NOMO-1 treated with dmso at 0.1 percent for 144 hours (cell line): ENCODE results near the gene KLLN.
"Not testable (repeated sequence)": the region's sequence is repeated elsewhere in the genome, so short reads cannot be mapped to it uniquely, and the experiment has no call there.

Experiments used
- DNase-seq: peaks from one replicate; lab custom pipeline; 2025; ENCODE audit not compliant: unreplicated experiment; lab: John Stamatoyannopoulos, UW

The KLLN gene

GRCh38 chr10:87843714-87844113, 19.6 kb downstream of the KLLN start:
- no peak for DNase-seq

DNA sequence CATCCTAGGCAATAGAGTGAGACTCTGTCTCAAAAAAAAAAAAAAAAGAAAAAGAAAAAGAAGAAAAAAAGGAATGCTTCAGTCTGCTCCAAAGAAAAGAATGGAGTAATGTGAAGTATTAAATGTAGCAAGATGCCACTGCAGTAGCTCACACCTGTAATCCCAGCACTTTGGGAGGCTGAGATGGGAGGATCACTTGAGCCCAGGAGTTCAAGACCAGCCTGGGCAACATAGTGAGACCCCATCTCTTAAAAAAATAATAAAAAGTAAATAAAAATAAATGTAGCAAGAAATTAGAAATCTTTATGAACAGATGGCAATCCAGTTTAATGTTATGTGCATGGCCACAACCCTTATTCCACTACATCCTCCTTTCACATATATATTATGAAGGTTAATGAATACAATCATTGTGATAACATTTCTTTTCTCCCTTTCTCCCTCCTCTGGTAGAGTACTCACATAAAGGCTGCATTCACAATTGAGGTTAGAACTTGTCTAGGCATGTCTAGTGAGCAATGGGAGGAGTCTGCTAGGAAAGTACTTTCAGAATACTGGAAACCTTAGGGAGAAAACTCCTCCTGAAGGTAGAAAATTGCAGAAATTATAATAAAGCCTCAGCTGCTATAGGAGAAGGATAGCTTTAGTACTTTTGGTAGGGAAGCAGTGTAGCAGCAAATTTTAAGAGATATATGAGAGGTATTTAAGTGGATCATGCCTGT, 20.4 kb downstream of the KLLN start:
- DNase-seq: no peak

GRCh38 chr10:87842220-87842641, 21.1 kb downstream of the KLLN start:
- DNase-seq: no peak

GRCh38 chr10:87841186-87841585, 22.1 kb downstream of the KLLN start:
- DNase-seq: no peak

DNA sequence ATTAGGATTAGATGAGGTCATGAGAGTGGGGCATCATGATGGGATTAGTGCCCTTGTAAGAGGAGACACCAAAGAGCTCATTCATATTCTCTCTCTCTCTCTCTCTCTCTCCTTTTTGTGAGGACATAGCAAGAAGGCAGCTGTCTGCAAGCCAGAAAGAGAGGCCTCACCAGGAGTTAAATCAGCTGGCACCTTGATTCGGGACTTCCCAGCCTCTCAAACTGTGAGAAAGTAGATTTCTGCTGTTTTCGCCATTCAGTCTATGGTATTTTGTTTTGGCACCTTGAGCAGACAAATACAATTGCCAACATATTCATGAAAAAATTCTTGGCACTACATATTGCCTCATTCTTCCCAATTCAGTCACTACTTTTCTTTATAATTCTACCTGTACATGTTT, 24.7 kb downstream of the KLLN start:
- no peak for DNase-seq

DNA sequence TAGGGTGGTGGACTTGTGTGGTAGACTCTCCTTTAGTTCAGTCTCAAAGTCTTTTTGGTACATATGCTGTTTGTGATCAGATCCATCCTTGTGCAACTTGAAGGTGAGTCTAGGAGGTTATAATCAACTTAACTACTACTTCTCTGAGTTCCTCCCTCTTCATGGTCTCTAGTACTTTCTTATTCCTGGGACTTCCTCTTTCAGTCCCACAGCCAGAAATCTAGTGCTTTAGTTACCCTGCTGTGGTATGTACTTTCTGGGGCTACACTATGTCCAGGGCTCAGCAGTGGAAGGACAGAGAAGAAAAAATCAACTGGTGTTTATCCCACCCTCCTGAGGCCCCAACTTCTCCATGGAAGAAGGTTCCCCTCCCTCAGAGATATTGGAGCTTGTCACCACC, 25.9 kb downstream of the KLLN start:
- DNase-seq: peak; percentile 43

DNA sequence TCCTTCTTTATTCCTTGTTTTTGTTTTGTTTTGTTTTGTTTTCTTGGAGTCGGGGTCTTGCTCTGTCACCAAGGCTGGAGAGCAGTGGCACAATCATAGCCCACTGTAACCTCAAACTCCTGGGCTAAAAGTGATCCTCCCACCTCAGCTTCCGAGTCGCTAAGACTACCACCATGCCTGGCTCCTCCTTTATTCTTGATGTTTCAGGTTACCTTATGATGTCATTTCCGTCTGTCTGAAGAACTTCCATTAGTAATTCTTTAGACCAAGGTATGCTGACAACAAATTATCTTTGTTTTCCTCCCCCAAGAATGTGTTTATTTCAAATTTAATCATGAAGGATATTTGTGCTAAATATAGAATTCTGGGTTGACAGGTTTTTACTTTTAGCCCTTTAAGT, 27.2 kb downstream of the KLLN start:
- no peak for DNase-seq

DNA sequence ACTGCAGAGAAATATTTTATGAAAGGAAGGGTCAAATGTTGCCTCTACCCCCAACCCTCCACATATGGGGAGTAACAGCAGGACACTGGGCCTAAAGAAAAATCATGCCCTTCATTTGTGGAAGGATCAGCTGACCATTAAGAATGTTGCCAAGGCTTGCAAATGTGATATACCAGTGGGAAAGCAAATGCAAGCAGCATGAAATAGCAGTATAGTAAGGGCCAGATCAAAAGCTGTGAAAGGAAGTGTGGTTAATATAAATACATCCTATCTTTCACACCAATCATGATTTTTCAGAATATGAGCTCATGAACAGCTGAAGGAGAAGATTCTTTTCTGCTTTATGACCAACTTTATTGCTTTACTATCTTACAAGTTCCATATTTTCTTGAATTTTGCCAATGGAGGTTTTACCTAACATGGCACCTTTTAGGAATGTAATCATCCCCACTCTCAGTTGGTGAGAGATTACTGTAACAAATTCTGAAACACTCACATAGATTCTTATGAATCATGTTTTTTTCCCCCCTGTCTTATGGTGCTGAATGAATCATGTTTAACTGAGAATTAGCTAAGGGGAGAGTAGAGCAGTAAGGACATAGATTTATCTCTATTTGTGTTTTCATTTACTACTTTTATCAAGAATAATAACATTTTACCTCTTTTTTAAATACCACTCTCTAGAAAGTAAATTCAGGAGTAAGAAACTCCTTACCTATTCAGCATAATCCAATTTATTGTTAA, 33.2 kb downstream of the KLLN start:
- DNase-seq: no peak

DNA sequence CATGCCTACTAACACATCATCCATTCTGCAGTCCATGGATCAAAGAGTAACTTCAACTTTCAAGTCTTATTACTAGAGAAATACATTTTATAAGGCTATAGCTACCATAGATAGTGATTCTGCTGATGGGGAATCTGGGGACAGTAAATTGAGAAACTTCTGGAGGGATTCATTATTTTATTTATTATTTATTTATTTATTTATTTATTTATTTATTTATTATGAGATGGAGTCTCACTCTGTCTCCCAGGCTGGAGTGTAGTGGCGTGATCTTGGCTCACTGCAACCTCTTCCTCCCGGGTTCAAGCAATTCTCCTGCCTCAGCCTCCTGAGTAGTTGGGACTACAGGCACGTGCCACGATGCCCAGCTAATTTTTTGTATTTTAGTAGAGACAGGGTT, 34.3 kb downstream of the KLLN start:
- not testable (repeated sequence) for DNase-seq

- no peak for DNase-seq
These were observed 35.7 kb downstream of the KLLN start for GRCh38 chr10:87827681-87828080.

DNA sequence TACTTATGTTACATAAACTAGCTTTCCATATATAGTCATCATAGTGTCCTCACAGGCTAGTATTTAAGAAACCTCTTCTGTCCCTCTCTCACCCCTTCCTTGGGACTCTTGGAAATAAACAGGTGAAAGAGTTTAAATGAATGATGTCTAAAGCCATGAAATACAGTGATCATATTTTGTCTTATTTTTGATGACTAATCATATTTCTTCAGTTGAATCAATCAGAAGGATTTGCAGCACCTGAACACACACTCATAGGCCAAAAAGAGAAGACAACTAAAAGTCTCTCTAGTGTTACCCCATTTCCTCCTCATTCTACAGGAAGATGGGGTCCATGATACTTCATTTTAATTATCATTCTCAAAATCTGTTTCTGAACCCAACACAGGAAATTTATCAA, 36.7 kb downstream of the KLLN start:
- no peak for DNase-seq

DNA sequence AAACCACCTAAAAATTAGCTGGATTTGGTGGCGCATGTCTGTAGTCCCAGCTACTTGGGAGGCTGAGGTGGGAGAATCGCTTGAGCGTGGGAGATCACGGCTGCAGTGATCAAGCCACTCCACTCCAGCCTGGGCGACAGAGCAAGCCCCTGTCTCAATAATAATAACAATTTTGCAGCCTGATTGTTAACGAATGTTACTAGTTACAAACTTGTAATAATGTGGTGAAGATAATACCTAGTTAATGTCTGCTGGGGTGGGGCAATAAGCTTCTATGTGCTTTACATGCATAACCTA, 44.1 kb downstream of the KLLN start:
- no peak for DNase-seq

- peak; percentile 25 for DNase-seq
These were observed 44.6 kb downstream of the KLLN start for GRCh38 chr10:87818505-87819288.

DNA sequence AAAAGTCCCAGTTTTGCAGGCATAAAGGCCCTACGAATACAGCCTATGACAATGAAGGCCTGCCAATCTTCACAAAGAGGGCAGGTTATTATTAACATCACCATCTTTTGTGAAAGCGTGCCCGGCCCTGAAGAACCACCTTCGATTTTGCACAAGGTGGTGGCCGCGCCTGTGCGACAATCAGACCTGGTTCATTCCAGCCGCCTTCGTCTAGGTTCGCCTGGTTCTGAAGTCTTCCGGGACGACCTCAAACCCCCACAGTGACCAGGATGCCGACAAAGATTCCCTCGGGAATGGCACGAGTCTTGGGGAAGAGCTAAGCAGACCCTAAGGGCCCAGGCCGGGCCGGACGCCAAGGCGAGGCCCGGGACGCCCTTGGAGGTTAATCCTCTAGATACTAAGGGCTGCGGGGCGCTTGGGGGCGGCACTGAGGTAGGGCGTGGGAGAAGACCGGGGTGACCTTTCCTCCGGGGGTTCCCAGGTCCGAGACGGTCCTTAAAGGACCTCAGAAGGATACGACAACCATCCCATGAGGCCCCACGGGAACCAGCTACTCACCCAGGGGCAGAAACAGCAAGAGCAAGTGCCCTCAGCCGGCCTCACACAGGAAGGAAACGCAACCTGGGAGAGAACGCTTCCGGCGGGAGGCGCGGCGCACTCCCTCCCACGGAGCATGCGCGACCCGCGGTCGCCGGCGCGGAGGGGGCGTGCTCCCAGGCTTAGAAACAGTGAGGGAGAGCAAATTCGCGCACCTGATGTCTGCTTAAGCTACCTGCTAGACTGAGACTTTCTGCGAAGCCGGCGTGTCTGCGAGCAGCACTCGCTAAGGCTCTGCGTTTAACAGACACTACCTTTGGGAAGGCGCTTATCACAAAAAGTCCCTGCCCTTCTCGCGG, 45.5 kb downstream of the KLLN start, which contains the start of gene ATAD1:
Gene ATAD1 (minus strand): TSS at position 618 of the 896 bp plus-strand sequence. CDS start 3,627 bp downstream, outside the sequence.
- DNase-seq: peak; percentile 69

DNA sequence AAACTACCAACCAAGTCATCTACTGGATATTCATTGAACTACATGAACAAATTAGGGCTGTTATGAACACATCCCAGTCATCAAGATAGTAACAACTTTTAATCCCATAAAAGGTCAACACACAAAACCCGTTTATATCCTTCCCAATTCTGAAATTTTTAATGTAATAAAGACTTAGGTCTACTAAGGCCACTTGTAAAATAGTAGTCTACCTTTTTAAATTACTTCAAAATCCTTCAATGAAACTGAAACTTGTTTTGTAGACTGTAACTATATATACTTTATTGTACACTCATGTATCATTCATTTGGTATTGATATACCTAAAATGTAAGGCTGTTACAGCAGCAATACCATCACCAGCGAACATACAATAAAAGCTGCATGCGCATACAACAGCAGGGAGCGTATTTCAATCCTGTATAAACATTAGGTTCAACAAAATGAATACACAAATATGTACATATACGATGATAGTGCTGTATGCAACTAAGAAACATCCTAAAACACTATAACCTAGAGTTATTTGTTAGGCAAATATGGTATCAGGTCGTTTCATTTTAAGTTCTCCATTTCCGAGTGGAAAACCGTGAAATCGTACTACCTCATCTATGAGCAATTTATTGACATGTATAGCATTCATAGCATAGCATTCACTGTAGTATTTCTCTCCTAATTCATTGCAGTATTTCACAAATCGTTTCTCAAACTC, 46.3 kb downstream of the KLLN start:
- DNase-seq: no peak

DNA sequence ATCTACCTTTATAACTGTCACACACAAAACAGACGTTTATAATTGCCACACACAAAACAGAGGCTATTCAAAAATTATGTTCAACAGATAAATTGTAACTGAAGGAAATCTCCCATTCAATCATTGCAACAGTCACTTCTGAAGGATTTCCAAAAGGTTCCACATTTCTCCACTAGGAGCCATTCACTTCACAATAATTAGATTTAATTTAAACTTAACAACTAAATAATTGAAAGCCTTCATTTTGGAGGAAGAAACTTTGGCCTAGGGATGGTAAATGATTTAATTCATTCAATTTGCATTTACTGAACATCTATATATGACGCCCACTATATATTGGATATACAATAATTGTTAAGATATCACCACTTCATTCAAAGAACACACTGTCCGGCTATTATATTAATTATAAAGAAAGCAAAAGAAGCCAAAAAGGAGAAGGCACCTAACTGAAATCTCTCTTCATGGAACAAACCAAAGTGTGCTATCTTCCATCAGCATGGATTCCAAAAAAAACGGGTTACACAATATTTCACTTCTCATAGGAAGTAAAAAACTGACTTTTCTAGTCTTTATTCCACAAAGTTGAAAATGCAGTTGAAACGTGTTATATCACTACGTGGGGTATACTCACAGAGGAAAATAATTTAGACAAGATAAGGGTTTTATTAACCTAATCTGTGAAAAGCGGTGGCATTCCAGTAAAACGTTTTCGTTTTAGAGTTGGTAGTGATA, 47.0 kb downstream of the KLLN start:
- DNase-seq: no peak
